ENCODE measurements around the gene MYCT1.

MYCT1 gene

GRCh38 chr6:152720974-152721373 lies 23.3 kb downstream of the MYCT1 start:
- no peaks in the 10 kb centered on the region for H3K79me2 ChIP-seq (ENCODE audit: control insufficient read depth, insufficient read depth, low read length, unreplicated experiment)
- H3K27me3 ChIP-seq (ENCODE audit: insufficient read depth, low read length): no peaks in the 10 kb centered on the region
- H2AFZ ChIP-seq (ENCODE audit: low read length, unreplicated experiment): no peak overlapping the region
- H3K27ac ChIP-seq (ENCODE audit: low read depth, low read length): no peak overlapping the region
- no peak overlapping the region for H3K4me3 ChIP-seq (ENCODE audit: low read depth, low read length)
- H3K36me3 ChIP-seq (ENCODE audit: insufficient read depth, low read length): no peaks in the 10 kb centered on the region
- peaks cover 20% of the 10 kb centered on the region for H3K4me1 ChIP-seq (ENCODE audit: control insufficient read depth, insufficient read depth, low read length, unreplicated experiment)

DNA sequence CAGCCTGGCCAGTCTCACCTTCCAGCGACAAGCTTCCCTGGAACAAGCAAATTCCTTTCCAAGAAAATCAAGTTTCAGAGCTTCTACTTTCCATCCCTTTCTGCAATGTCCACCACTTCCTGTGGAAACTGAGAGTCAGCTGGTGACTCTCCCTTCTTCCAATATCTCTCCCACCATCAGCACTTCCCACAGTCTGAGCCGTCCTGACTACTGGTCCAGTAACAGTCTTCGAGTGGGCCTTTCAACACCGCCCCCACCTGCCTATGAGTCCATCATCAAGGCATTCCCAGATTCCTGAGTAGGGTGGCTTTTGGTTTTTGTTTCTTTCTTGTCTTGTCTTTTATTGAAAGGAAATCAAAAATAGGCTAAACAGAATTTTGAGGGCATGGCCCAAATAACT lies 24.3 kb downstream of the MYCT1 start:
- Histone ChIP-seq H2AFZ (ENCODE audit: low read length, unreplicated experiment) (no peak overlapping the region), H3K27ac (ENCODE audit: low read depth, low read length) (no peak overlapping the region), H3K4me1 (ENCODE audit: control insufficient read depth, insufficient read depth, low read length, unreplicated experiment) (peaks cover 20% of the 10 kb centered on the region), H3K27me3 (ENCODE audit: insufficient read depth, low read length) (no peaks in the 10 kb centered on the region), H3K79me2 (ENCODE audit: control insufficient read depth, insufficient read depth, low read length, unreplicated experiment) (no peaks in the 10 kb centered on the region), H3K4me3 (ENCODE audit: low read depth, low read length) (no peak overlapping the region), H3K36me3 (ENCODE audit: insufficient read depth, low read length) (no peaks in the 10 kb centered on the region)

- no peaks in the 10 kb centered on the region for H3K27me3 ChIP-seq (ENCODE audit: insufficient read depth, low read length)
- no peak overlapping the region for H2AFZ ChIP-seq (ENCODE audit: low read length, unreplicated experiment)
- H3K27ac ChIP-seq (ENCODE audit: low read depth, low read length): peak overlapping the region; percentile 50
- peaks cover 20% of the 10 kb centered on the region for H3K4me1 ChIP-seq (ENCODE audit: control insufficient read depth, insufficient read depth, low read length, unreplicated experiment)
- H3K4me3 ChIP-seq (ENCODE audit: low read depth, low read length): no peak overlapping the region
- H3K79me2 ChIP-seq (ENCODE audit: control insufficient read depth, insufficient read depth, low read length, unreplicated experiment): no peaks in the 10 kb centered on the region
- no peaks in the 10 kb centered on the region for H3K36me3 ChIP-seq (ENCODE audit: insufficient read depth, low read length)
These were observed 25.7 kb downstream of the MYCT1 start for GRCh38 chr6:152723398-152723797.

DNA sequence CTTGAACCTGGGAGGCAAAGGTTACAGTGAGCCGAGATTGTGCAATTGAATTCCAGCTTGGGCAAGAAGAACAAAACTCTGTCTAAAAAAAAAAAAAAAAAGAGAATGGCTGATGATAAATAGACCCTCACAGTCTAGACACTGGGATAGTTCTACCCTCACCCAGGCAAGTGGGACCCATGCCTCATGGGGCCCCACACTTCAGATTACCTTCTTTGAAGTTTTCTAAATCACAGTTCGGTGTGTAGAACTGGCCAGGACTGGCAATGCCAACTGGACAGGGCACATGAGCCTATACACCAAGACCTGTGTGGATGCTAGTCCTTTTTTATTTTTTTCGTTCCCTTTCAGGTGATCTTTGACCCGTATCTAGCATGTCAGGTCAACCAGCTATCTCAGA lies 28.6 kb downstream of the MYCT1 start:
- H3K27ac ChIP-seq (ENCODE audit: low read depth, low read length): no peak overlapping the region
- H3K79me2 ChIP-seq (ENCODE audit: control insufficient read depth, insufficient read depth, low read length, unreplicated experiment): no peaks in the 10 kb centered on the region
- H2AFZ ChIP-seq (ENCODE audit: low read length, unreplicated experiment): no peak overlapping the region
- no peak overlapping the region for H3K4me3 ChIP-seq (ENCODE audit: low read depth, low read length)
- H3K27me3 ChIP-seq (ENCODE audit: insufficient read depth, low read length): no peaks in the 10 kb centered on the region
- peaks cover 12% of the 10 kb centered on the region for H3K4me1 ChIP-seq (ENCODE audit: control insufficient read depth, insufficient read depth, low read length, unreplicated experiment)
- no peaks in the 10 kb centered on the region for H3K36me3 ChIP-seq (ENCODE audit: insufficient read depth, low read length)

DNA sequence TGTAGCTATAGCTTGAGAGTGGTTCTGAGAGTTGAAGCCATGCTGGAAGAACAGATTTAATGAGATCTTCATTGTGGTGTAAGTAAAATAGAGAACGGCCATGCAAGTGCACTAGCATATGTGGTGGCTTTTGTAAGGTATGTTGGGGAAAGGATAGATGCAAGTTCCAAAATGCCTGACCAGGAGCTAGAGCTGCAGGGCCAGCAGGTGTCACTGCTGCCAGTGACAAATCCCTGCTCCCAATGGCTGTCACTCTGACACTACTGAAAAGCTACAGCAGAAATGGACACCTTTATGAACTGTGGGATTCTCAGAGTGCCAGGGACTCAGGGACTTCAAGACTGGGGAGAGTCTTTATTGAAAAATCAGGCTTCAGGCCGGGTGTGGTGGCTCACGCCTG lies 29.8 kb downstream of the MYCT1 start:
- Histone ChIP-seq H2AFZ (ENCODE audit: low read length, unreplicated experiment) (no peak overlapping the region), H3K4me3 (ENCODE audit: low read depth, low read length) (no peak overlapping the region), H3K27me3 (ENCODE audit: insufficient read depth, low read length) (no peaks in the 10 kb centered on the region), H3K79me2 (ENCODE audit: control insufficient read depth, insufficient read depth, low read length, unreplicated experiment) (no peaks in the 10 kb centered on the region), H3K4me1 (ENCODE audit: control insufficient read depth, insufficient read depth, low read length, unreplicated experiment) (peaks cover 12% of the 10 kb centered on the region), H3K36me3 (ENCODE audit: insufficient read depth, low read length) (no peaks in the 10 kb centered on the region), H3K27ac (ENCODE audit: low read depth, low read length) (no peak overlapping the region)

- no peaks in the 10 kb centered on the region for H3K36me3 ChIP-seq (ENCODE audit: insufficient read depth, low read length)
- H3K79me2 ChIP-seq (ENCODE audit: control insufficient read depth, insufficient read depth, low read length, unreplicated experiment): no peaks in the 10 kb centered on the region
- no peaks in the 10 kb centered on the region for H3K27me3 ChIP-seq (ENCODE audit: insufficient read depth, low read length)
- H3K27ac ChIP-seq (ENCODE audit: low read depth, low read length): no peak overlapping the region
- no peak overlapping the region for H3K4me3 ChIP-seq (ENCODE audit: low read depth, low read length)
- H3K4me1 ChIP-seq (ENCODE audit: control insufficient read depth, insufficient read depth, low read length, unreplicated experiment): no peaks in the 10 kb centered on the region
- H2AFZ ChIP-seq (ENCODE audit: low read length, unreplicated experiment): no peak overlapping the region
These were observed 36.9 kb downstream of the MYCT1 start for GRCh38 chr6:152734630-152735029.

- no peaks in the 10 kb centered on the region for H3K79me2 ChIP-seq (ENCODE audit: control insufficient read depth, insufficient read depth, low read length, unreplicated experiment)
- no peak overlapping the region for H3K4me3 ChIP-seq (ENCODE audit: low read depth, low read length)
- H2AFZ ChIP-seq (ENCODE audit: low read length, unreplicated experiment): no peak overlapping the region
- H3K27me3 ChIP-seq (ENCODE audit: insufficient read depth, low read length): no peaks in the 10 kb centered on the region
- no peaks in the 10 kb centered on the region for H3K4me1 ChIP-seq (ENCODE audit: control insufficient read depth, insufficient read depth, low read length, unreplicated experiment)
- H3K27ac ChIP-seq (ENCODE audit: low read depth, low read length): no peak overlapping the region
- H3K36me3 ChIP-seq (ENCODE audit: insufficient read depth, low read length): no peaks in the 10 kb centered on the region
These were observed 39.1 kb downstream of the MYCT1 start for GRCh38 chr6:152736687-152737273.

GRCh38 chr6:152745509-152746171 lies 47.9 kb downstream of the MYCT1 start:
- Histone ChIP-seq H3K27me3 (ENCODE audit: insufficient read depth, low read length) (no peaks in the 10 kb centered on the region), H3K36me3 (ENCODE audit: insufficient read depth, low read length) (no peaks in the 10 kb centered on the region), H3K27ac (ENCODE audit: low read depth, low read length) (no peak overlapping the region), H3K79me2 (ENCODE audit: control insufficient read depth, insufficient read depth, low read length, unreplicated experiment) (no peaks in the 10 kb centered on the region), H3K4me1 (ENCODE audit: control insufficient read depth, insufficient read depth, low read length, unreplicated experiment) (peaks cover 12% of the 10 kb centered on the region), H3K4me3 (ENCODE audit: low read depth, low read length) (no peak overlapping the region), H2AFZ (ENCODE audit: low read length, unreplicated experiment) (no peak overlapping the region)

DNA sequence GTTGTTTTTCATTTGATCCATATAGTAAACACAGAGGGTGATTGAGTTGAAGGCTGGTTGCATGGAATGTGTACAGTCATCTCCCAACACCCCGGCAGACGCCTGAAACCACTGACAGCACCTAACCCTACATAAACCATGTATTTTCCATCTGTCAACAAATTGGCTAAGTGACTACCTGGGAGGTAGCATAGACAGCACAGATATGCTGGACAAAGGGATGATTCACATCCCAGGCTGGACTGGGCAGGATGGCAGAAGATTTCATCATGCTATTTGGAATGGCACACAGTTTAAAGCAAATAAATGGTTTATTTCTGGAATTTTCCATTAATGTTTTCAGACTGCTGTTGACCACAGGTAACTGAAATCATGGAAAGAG lies 48.5 kb downstream of the MYCT1 start:
- no peaks in the 10 kb centered on the region for H3K27me3 ChIP-seq (ENCODE audit: insufficient read depth, low read length)
- H3K27ac ChIP-seq (ENCODE audit: low read depth, low read length): no peak overlapping the region
- no peaks in the 10 kb centered on the region for H3K36me3 ChIP-seq (ENCODE audit: insufficient read depth, low read length)
- no peak overlapping the region for H3K4me3 ChIP-seq (ENCODE audit: low read depth, low read length)
- H3K79me2 ChIP-seq (ENCODE audit: control insufficient read depth, insufficient read depth, low read length, unreplicated experiment): no peaks in the 10 kb centered on the region
- peaks cover 12% of the 10 kb centered on the region for H3K4me1 ChIP-seq (ENCODE audit: control insufficient read depth, insufficient read depth, low read length, unreplicated experiment)
- no peak overlapping the region for H2AFZ ChIP-seq (ENCODE audit: low read length, unreplicated experiment)

DNA sequence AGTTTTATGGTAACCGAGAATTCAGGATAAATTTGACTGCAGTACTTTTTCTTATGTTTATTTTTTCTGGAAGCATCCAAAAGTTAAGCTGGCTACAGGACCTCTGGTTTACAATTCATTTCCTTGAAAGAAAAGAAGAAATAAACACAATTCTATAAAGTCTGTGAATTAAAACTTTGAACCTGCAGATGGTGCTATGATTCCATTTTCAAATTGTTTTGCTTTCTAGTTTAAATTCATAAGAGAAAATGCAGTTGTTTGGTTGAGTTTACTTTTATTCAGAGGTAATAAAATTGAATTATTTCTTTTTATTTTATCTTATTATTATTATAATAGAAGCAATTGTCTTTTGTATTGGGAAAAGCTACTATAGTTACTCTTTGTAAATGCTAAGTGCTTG lies 51.1 kb downstream of the MYCT1 start:
- no peak overlapping the region for H3K4me3 ChIP-seq (ENCODE audit: low read depth, low read length)
- no peaks in the 10 kb centered on the region for H3K79me2 ChIP-seq (ENCODE audit: control insufficient read depth, insufficient read depth, low read length, unreplicated experiment)
- peaks cover 12% of the 10 kb centered on the region for H3K4me1 ChIP-seq (ENCODE audit: control insufficient read depth, insufficient read depth, low read length, unreplicated experiment)
- H2AFZ ChIP-seq (ENCODE audit: low read length, unreplicated experiment): peak overlapping the region; percentile 24
- no peak overlapping the region for H3K27ac ChIP-seq (ENCODE audit: low read depth, low read length)
- H3K36me3 ChIP-seq (ENCODE audit: insufficient read depth, low read length): no peaks in the 10 kb centered on the region
- H3K27me3 ChIP-seq (ENCODE audit: insufficient read depth, low read length): peaks cover 15% of the 10 kb centered on the region

- no peaks in the 10 kb centered on the region for H3K79me2 ChIP-seq (ENCODE audit: control insufficient read depth, insufficient read depth, low read length, unreplicated experiment)
- H3K27ac ChIP-seq (ENCODE audit: low read depth, low read length): no peak overlapping the region
- H3K27me3 ChIP-seq (ENCODE audit: insufficient read depth, low read length): peaks cover 19% of the 10 kb centered on the region
- no peaks in the 10 kb centered on the region for H3K36me3 ChIP-seq (ENCODE audit: insufficient read depth, low read length)
- H2AFZ ChIP-seq (ENCODE audit: low read length, unreplicated experiment): no peak overlapping the region
- peaks cover 12% of the 10 kb centered on the region for H3K4me1 ChIP-seq (ENCODE audit: control insufficient read depth, insufficient read depth, low read length, unreplicated experiment)
- no peak overlapping the region for H3K4me3 ChIP-seq (ENCODE audit: low read depth, low read length)
These were observed 51.6 kb downstream of the MYCT1 start for GRCh38 chr6:152749336-152749735.
